Activated naive CD8-positive, alpha-beta T cell treated with anti-CD3 and anti-CD28 coated beads, Interleukin-2, amount 50 U/mL, for 24 hours (primary cell): ENCODE results near the gene NUP54.

ENCODE experiments used
- ATAC-seq: fragments of 150-1000 bp; cut with Tn5 transposase; one replicate; pipeline ENCODE4 v1.10.0; 2021
- DNase-seq: peaks from one replicate; pipeline ENCODE4 v3.0.0; 2021
- H3K27ac Mint-ChIP-seq: one replicate; pipeline ENCODE4 v1.8.0; 2021; ENCODE audit warnings: mild to moderate bottlenecking, mixed read lengths
- H3K27me3 Mint-ChIP-seq: one replicate; pipeline ENCODE4 v1.8.0; 2021; ENCODE audit warnings: mixed read lengths
- H3K36me3 Mint-ChIP-seq: one replicate; pipeline ENCODE4 v1.8.0; 2021; ENCODE audit warnings: low read depth, mixed read lengths
- H3K4me1 Mint-ChIP-seq: one replicate; pipeline ENCODE4 v1.8.0; 2021; ENCODE audit warnings: mixed read lengths
- H3K4me3 Mint-ChIP-seq: one replicate; pipeline ENCODE4 v1.8.0; 2021; ENCODE audit warnings: mild to moderate bottlenecking, moderate library complexity, mixed read lengths
- H3K9me3 Mint-ChIP-seq: one replicate; pipeline ENCODE4 v1.8.0; 2021; ENCODE audit warnings: mixed read lengths

Gene NUP54

GRCh38 chr4:76108467-76109181 lies 39.6 kb downstream of the NUP54 start:
- no peak for DNase-seq
- H3K4me1 Mint-ChIP-seq: no peaks in the 10 kb centered on the region
- no peak overlapping the region for H3K4me3 Mint-ChIP-seq
- ATAC-seq: peak; percentile 52
- H3K27me3 Mint-ChIP-seq: no peaks in the 10 kb centered on the region
- peaks cover 13% of the 10 kb centered on the region for H3K36me3 Mint-ChIP-seq
- H3K9me3 Mint-ChIP-seq: no peaks in the 10 kb centered on the region
- no peak overlapping the region for H3K27ac Mint-ChIP-seq

GRCh38 chr4:76106442-76106841 lies 41.8 kb downstream of the NUP54 start:
- Mint-ChIP-seq H3K9me3 (no peaks in the 10 kb centered on the region), H3K36me3 (no peaks in the 10 kb centered on the region)
- no peak for ATAC-seq

GRCh38 chr4:76105652-76106051 lies 42.5 kb downstream of the NUP54 start:
- H3K4me1 Mint-ChIP-seq: no peaks in the 10 kb centered on the region
- H3K36me3 Mint-ChIP-seq: no peaks in the 10 kb centered on the region
- DNase-seq (no peak), ATAC-seq (no peak)
- no peaks in the 10 kb centered on the region for H3K9me3 Mint-ChIP-seq
- H3K27me3 Mint-ChIP-seq: no peaks in the 10 kb centered on the region
- no peak overlapping the region for H3K27ac Mint-ChIP-seq
- H3K4me3 Mint-ChIP-seq: no peak overlapping the region

More at GRCh38 chr4:76106442-76106841, 41.8 kb downstream of the NUP54 start:
- Mint-ChIP-seq H3K27me3 (no peaks in the 10 kb centered on the region), H3K4me1 (no peaks in the 10 kb centered on the region), H3K27ac (no peak overlapping the region), H3K4me3 (no peak overlapping the region)
- no peak for DNase-seq

GRCh38 chr4:76096076-76096475 lies 52.1 kb downstream of the NUP54 start:
- Mint-ChIP-seq H3K27me3 (peaks cover 5% of the 10 kb centered on the region), H3K36me3 (no peaks in the 10 kb centered on the region), H3K4me1 (no peaks in the 10 kb centered on the region), H3K27ac (no peak overlapping the region), H3K4me3 (no peak overlapping the region), H3K9me3 (no peaks in the 10 kb centered on the region)
- ATAC-seq (no peak), DNase-seq (no peak)

GRCh38 chr4:76095568-76095967 lies 52.6 kb downstream of the NUP54 start:
- H3K4me3 Mint-ChIP-seq: no peak overlapping the region
- no peak for ATAC-seq
- no peak overlapping the region for H3K27ac Mint-ChIP-seq
- no peaks in the 10 kb centered on the region for H3K36me3 Mint-ChIP-seq
- peaks cover 5% of the 10 kb centered on the region for H3K27me3 Mint-ChIP-seq
- no peaks in the 10 kb centered on the region for H3K9me3 Mint-ChIP-seq
- H3K4me1 Mint-ChIP-seq: no peaks in the 10 kb centered on the region
- DNase-seq: no peak

- Mint-ChIP-seq H3K4me3 (no peak overlapping the region), H3K27ac (no peak overlapping the region), H3K27me3 (peaks cover 5% of the 10 kb centered on the region), H3K9me3 (no peaks in the 10 kb centered on the region), H3K36me3 (no peaks in the 10 kb centered on the region), H3K4me1 (peaks cover 5% of the 10 kb centered on the region)
- DNase-seq (no peak), ATAC-seq (no peak)
Measured at GRCh38 chr4:76091052-76091451, 57.1 kb downstream of the NUP54 start.

- no peak for DNase-seq
- Mint-ChIP-seq H3K9me3 (no peaks in the 10 kb centered on the region), H3K36me3 (no peaks in the 10 kb centered on the region), H3K4me1 (peaks cover 5% of the 10 kb centered on the region), H3K4me3 (no peak overlapping the region), H3K27ac (no peak overlapping the region), H3K27me3 (peaks cover 8% of the 10 kb centered on the region)
- ATAC-seq: peak; percentile 79
Measured at GRCh38 chr4:76090241-76090691, 57.9 kb downstream of the NUP54 start.

GRCh38 chr4:76088719-76089118 lies 59.5 kb downstream of the NUP54 start:
- Mint-ChIP-seq H3K9me3 (no peaks in the 10 kb centered on the region), H3K4me1 (peaks cover 5% of the 10 kb centered on the region), H3K4me3 (no peak overlapping the region), H3K27me3 (peaks cover 8% of the 10 kb centered on the region), H3K27ac (no peak overlapping the region), H3K36me3 (no peaks in the 10 kb centered on the region)
- DNase-seq (no peak), ATAC-seq (no peak)

- Mint-ChIP-seq H3K27ac (no peak overlapping the region), H3K4me3 (no peak overlapping the region), H3K4me1 (peaks cover 5% of the 10 kb centered on the region), H3K9me3 (no peaks in the 10 kb centered on the region), H3K27me3 (peaks cover 8% of the 10 kb centered on the region), H3K36me3 (no peaks in the 10 kb centered on the region)
- DNase-seq (no peak), ATAC-seq (peak; percentile 53)
Measured at GRCh38 chr4:76087007-76087769, 61.0 kb downstream of the NUP54 start.

- DNase-seq: no peak
- Mint-ChIP-seq H3K27me3 (peaks cover 14% of the 10 kb centered on the region), H3K36me3 (no peaks in the 10 kb centered on the region), H3K9me3 (no peaks in the 10 kb centered on the region), H3K4me3 (no peak overlapping the region), H3K4me1 (no peaks in the 10 kb centered on the region), H3K27ac (no peak overlapping the region)
- no peak for ATAC-seq
Measured at GRCh38 chr4:76084542-76084941, 63.7 kb downstream of the NUP54 start.

GRCh38 chr4:76083386-76083988 lies 64.7 kb downstream of the NUP54 start:
- no peak overlapping the region for H3K4me3 Mint-ChIP-seq
- H3K27ac Mint-ChIP-seq: no peak overlapping the region
- DNase-seq (no peak), ATAC-seq (no peak)
- H3K27me3 Mint-ChIP-seq: peaks cover 18% of the 10 kb centered on the region
- no peaks in the 10 kb centered on the region for H3K36me3 Mint-ChIP-seq
- H3K4me1 Mint-ChIP-seq: no peaks in the 10 kb centered on the region
- no peaks in the 10 kb centered on the region for H3K9me3 Mint-ChIP-seq

GRCh38 chr4:76078033-76078613 lies 70.1 kb downstream of the NUP54 start:
- Mint-ChIP-seq H3K4me3 (no peak overlapping the region), H3K4me1 (no peaks in the 10 kb centered on the region), H3K36me3 (no peaks in the 10 kb centered on the region), H3K27ac (no peak overlapping the region), H3K27me3 (peaks cover 11% of the 10 kb centered on the region), H3K9me3 (no peaks in the 10 kb centered on the region)
- no peak for DNase-seq
- no peak for ATAC-seq

- Mint-ChIP-seq H3K27me3 (peaks cover 6% of the 10 kb centered on the region), H3K4me1 (no peaks in the 10 kb centered on the region), H3K36me3 (no peaks in the 10 kb centered on the region), H3K4me3 (no peak overlapping the region), H3K27ac (no peak overlapping the region), H3K9me3 (no peaks in the 10 kb centered on the region)
- ATAC-seq (no peak), DNase-seq (no peak)
Measured at GRCh38 chr4:76074993-76075600, 73.1 kb downstream of the NUP54 start.

- Mint-ChIP-seq H3K9me3 (no peaks in the 10 kb centered on the region), H3K27ac (no peak within 1 kb of the TSS), H3K4me3 (no peak within 1 kb of the TSS), H3K27me3 (peaks cover 4% of the 10 kb centered on the region), H3K36me3 (no peaks in the 10 kb centered on the region), H3K4me1 (no peaks in the 10 kb centered on the region)
- ATAC-seq (no peak), DNase-seq (no peak)
Measured at GRCh38 chr4:76074468-76074867, 73.7 kb downstream of the NUP54 start, which contains the start of gene ART3. Gene ART3, plus strand, starts transcription at chr4:76074709. Its CDS starts 1,181 bp downstream, at chr4:76075890.
